ENCODE results near the gene REP15.
"Not testable (repeated sequence)": the region's sequence is repeated elsewhere in the genome, so short reads cannot be mapped to it uniquely, and the experiment has no call there.

REP15 gene, protein sequence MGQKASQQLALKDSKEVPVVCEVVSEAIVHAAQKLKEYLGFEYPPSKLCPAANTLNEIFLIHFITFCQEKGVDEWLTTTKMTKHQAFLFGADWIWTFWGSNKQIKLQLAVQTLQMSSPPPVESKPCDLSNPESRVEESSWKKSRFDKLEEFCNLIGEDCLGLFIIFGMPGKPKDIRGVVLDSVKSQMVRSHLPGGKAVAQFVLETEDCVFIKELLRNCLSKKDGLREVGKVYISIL

DNA sequence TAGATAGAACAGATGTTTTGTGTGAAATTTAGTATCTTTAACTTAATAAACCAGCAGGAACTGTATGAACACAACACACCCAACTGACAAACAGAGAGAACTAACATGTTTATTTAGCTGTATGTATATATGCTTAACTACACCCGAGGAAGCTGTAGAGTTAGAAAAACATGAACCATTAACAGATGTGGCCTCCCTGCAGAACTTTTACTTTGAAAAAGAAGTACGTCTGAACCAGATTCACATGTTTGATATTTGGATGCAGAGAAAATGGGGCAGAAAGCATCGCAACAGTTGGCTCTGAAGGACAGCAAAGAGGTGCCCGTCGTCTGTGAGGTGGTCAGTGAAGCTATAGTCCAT is at the start of gene REP15:
REP15 (plus strand) TSS at position 155 of the 360 bp plus-strand sequence; CDS start at position 271, 116 bp downstream.
- FAIRE-seq: no peak

DNA sequence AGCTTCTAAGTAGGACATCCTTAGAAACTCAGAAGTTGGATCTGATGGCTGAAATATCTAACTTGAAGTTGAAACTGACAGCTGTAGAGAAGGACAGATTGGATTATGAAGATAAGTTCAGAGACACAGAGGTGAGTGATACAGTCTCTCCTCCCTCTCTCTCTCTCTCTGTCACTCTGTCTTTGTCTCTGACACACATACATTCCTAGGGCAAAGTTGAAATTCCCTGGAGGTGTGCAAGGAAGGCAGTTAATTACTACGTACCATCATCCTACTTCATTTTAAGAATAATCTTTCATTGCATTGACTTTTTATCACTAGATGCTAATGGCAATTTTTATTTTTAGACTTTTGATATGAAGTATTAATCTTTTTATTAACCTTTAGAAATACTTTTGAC is 46.2 kb upstream of the REP15 start:
- peak; percentile 28 for FAIRE-seq

DNA sequence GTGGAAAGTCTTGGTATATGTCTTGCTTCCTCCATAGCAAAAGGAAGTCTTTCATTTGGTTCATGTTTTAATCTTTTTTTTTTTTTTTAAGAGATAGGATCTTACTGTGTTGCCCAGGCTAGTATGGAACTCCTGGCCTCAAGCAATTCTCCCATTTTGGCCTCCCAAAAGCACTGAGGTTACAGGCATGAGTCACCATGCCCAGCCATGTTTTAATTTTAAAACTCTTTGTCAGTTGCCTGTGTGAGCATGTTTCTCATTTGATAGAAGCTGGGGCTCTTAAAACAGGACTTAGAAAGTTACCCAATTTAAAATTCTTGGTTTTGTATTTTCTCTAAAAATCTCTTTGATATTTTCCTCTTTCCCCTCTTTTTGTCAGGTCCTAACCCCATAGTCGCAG is 45.0 kb upstream of the REP15 start:
- no peak for FAIRE-seq

DNA sequence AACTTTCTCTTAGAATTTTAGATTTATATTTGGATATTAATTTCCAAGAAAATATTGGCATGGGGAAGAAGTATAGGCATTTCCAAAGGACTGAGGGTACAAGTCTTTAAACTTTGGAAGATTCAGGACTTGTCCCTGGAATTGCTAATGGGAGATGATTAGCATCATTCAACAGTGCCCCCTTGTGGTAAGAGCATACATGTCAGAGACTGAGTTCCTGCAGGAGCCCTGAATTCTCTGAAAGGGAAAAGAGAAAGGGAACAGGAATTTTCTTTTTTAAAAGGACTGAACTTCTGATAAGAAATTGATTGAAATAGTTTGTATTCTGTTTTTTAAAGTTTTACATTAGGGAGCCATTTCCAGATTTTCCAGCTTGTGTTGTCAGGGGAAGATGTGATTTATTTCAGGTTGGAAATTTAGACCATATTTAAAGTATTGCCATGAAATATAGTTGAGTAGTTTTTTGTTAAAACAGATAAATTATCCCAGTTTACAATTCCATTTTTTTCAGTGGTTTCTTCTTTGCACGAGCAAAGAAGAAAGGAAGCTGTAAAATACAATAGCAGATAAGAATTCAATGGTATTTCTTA is 44.0 kb upstream of the REP15 start:
- peak; percentile 96 for FAIRE-seq

DNA sequence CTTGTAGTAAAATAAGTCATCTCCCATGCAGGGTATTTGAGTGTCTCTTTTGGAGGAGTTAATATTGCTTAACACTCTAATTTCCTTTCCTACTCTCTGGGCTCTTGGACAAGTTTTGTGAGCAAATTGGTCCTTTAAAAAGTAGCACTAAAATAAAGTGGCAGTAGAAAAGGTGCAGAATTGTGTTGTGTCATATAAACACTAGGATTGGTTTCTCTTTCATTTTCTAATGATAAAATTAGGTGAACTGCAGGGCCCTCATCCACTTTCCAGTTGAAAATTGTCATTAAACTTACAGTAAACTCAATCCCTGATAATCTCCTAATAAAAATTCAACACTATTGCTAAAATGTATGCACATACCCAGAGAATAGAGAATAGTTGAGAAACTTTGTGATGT is 42.6 kb upstream of the REP15 start:
- no peak for FAIRE-seq

DNA sequence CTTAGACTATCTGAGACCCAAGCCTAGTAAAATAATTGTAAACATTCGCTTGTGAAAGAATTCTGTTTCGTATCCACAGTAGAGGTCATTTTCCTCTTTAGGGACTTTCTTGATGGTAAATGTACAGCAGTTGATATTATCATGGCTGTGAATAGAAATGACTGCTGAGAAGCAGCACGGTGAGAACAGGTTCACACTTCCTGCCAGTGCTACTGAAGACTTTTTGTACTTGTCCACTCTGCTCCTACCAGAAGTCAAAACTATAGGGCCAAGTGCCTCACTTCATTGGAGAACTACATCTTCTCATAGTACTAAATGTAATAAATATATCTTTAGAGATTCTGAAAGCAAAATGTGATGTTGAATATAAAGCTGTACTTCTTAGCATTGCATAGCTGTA is 40.8 kb upstream of the REP15 start:
- FAIRE-seq: not testable (repeated sequence)

DNA sequence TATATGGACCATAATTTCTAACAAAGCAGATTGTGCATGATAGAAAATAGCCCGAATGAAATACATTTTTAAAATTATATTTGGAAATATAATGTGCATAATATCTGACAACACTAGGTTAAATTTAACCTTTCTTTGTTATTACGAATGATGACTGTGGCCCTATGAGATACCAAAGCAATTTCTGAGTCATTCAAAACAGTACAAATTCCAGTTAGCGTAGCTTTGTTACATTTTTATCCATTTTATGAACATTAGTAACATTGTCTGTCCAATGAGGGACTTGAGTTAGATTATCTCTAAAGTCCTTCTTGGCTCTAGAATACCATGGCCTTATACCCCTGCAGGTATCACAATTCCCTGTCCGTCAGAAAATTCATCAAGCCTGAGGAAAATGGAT is 39.0 kb upstream of the REP15 start:
- no peak for FAIRE-seq

DNA sequence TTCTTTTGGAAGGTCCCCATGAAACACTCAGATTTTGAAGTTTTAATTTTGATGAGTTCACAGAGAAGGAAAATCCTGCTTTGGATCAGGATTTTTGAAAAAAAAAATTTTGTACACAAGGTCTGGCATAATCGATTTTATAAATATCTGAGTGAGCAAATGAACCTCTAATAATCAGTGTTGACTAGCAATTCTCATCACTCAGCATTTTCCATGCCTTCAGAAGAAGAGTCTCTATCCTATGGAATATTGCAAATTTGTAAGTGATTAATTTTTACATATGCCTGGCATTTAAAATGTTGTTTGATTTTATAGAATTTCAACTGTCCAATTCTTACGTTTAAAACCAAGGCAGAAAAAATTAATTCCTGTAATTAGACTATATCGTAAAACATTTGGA is 30.5 kb upstream of the REP15 start:
- no peak for FAIRE-seq

DNA sequence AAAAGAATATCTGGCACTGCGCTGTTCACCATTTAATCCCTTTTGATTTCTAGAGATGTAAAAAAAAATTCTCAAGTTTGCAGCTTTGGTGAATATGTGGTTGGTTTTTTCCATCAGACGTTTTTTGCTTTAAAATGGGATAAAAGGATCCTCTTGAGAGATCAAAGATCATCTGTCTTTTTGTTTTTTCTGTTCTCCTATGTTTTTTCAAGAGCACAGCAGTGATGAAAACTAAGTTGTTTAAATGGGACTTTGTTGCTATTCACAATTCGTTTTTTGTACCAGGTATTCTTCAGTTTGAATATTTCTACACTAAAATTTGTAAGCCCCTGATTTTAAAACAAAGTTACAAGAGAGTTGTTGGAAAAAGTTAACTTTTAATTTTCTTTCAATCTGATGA is 29.7 kb upstream of the REP15 start:
- no peak for FAIRE-seq

DNA sequence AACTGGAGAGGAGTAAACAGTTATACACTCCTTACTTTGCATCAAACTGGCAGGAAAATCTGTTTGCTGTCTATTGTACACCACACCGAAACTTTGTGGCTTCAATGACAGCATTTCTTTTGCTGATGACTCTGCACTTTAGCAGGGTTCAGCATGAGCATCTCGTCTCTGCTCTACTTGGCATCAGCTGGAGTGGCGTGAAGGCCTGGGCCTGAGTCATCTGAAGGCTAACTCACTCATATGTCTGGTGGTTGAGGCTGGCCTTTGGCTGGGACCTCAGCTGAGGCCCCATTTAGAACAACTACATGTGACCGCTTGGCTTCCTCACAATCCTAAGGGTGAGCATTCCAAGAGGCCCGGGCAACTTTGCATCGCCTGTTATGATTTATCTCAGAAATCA is 28.7 kb upstream of the REP15 start:
- no peak for FAIRE-seq

DNA sequence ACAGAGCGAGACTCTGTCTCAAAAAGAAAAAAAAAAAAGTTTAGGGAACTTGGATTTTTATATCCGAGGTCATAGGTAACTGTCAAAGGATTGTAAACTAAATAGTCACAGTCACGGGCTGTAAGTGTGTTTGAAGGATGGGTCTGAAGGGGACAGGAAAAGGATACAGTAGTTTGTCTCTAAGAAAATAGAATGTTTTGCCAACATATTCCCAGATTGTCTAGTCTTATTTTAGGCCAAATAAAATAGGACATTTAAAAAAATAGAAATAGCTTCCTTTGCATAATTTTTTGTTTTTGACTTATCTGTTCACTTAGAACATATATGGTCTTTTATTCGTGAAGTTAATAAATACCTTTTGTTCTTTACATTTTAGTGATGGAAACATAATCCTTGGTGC is 24.2 kb upstream of the REP15 start:
- no peak for FAIRE-seq

DNA sequence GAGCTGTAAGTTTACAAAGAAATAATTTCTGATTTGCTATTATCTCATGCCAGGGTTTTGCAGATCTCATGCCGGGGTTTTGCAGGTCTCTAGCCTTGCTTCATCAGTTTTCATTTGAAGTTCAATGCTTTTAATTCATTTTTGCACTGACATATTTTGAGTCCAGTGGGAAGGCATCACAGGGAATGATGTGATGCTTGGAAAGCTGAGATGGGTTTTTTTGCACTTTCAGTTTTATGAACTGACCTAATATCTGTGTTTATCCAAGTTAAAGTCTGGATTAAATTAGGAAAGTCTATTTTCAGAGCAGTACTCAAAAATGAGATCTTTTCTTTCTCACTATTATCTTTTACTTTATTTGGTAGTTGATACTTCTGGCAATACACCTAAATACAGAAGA is 23.6 kb upstream of the REP15 start:
- no peak for FAIRE-seq

DNA sequence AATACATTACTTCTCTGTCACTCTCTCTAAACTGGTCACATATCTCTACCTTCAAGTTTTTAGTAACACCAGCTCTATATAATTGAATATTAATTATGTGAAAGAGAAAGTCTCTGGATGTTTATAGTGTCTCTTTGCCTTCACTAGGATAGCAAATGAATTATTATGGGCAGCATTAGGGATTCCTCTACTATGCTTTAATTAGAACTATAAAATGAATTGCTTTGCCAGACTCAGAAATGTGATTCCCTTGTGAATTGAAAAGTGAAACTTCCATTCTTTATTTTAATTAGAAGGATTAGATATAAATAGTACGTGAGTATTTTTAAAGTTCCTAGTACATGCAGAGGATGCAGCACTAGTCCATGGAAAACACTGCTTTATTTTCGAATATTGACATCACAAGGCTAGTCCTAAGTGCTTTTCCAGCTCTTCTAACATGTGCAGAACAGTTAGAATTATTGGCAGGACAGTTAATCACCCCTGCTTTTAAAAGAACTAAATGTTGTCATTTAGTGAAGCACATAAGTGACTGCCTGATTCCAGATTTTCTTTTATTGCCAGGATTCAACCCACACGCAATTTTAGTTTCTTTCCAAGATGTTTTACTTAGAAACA is 23.0 kb upstream of the REP15 start:
- FAIRE-seq: no peak

DNA sequence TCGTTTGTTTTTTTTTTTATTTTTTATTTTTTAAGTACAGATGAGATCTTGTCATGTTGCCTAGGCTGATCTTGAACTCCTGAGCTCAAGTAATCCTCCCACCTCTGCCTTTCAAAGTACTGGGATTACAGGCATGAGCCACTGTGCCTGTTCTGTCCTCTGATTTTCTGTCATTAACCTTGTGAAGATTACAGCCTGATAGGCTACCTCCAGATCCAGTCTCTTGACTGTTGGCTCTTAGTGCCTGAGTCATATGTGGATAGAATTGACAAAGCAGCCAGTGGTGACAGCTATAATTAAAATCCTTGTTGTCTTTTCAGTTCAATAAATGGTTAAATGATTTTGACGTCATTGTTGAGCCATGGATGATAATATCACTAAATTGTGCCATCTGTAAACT is 21.3 kb upstream of the REP15 start:
- no peak for FAIRE-seq

DNA sequence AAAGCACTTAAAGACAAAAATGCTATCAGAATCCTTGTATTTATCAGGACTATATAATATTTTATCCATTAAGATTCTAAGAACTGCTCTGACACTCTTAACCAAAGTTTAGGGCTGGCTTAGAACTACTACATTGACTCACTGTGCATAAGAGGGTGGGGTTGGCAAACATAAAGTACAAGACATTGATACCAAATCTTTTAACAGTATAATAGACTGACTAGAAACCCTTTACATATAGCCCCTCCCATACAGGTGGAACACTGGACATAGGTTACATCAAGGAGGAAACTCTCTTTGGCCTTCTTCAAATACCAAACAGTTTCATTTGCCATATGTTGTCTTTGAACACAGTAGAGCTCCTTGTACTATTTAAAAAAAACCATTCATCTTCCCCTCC is 15.6 kb upstream of the REP15 start:
- no peak for FAIRE-seq

DNA sequence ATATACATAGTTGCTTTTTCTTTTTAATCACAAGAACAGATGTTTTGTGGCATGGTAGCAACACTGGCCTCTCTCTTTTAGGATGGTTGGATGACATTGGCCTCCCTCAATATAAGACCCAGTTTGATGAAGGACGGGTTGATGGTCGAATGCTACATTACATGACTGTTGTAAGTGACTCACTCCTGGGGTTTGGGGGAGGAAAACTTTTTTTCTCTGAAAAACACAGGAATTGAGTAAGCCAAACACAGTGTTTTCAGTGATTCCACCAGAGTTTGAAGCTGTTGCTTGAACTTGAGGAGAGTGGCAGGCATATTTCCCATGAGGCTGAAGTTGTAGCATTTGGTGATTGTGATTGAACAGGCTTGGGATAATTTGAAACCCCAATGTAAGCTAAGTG is 13.7 kb upstream of the REP15 start:
- no peak for FAIRE-seq

DNA sequence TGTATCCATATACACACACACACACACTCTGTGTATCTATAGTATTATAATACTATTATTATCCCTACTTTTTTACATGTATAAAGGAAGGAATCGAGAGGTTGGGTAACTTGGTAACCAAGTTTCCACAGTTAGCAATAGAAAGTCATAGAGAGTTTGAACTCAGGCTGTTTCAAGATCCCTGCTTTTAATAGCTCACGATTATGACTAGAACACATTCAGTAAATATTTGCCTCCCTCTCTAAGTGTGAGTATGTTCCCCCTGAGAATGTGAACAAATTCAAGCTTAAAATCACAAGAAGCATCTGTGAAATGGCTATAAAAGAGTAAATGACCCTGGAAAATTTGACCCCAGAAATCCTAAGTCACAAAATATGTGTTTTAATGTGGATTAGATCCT is 11.0 kb upstream of the REP15 start:
- FAIRE-seq: no peak

DNA sequence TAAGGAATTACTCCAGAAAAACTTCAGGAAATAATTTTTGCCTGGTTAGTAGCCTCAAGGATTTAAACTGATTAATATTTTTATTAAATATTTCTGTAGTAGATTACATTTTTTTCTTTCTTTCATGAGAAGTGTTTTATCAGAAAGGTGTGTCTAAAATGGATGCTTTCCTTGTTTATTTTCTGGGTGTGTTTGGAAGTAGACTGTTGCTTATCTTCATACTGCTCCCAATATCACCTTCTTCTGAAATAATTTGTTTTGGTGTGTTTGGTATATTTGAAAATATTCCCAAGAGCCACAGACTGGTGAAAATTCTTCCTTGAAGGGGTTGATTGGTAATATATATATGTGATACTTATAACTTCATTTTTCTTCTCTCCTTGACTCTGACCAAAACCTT is 10.1 kb upstream of the REP15 start:
- FAIRE-seq: no peak

DNA sequence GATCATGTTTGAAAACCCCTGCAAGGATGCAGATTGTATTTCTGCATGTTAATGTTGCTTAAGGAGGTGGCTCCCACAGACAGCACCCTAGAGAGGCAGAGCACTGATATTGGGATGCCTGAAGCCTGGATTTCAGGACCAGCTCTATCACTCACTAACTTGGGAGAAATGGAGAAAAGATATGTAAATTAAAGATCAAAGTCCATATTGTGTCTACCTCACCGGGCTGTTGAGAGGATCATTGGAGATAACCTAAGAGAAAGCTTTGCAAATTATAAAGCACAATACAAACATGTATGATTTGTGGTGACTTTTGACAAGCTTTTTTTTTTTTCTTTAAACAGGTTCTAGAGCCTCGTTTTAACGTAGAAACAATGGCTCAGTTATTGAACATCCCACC is 7.6 kb upstream of the REP15 start:
- FAIRE-seq: no peak

DNA sequence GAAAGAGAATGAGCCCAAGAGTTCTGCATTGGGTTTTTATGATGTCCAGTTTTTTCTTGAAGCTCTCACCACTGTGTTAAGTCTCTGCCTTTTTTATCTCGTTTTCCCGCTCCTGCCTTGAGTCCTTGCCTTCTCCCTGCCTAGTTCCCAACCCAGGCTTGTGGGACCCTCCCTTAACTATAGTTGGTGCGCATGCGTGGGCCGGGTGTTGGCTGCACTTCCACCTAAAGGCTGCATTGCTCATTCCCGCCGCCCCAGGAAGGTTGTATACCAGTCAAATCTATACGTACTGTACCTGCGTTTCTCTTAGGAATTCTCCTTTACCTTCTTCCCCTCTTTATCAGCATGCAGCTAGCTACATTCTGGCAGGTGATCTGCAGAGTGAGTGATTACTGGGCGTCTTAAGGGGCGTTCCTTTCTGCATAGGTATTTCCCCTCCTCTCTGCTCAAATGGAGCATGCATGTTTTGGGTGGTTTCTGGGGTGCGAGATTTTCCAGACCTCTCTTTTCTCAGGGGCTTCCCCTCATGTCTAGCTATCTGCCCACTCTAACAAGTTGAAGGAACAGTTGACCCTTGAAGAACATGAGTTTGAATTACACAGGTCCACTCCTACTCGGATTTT is 6.6 kb upstream of the REP15 start:
- no peak for FAIRE-seq

DNA sequence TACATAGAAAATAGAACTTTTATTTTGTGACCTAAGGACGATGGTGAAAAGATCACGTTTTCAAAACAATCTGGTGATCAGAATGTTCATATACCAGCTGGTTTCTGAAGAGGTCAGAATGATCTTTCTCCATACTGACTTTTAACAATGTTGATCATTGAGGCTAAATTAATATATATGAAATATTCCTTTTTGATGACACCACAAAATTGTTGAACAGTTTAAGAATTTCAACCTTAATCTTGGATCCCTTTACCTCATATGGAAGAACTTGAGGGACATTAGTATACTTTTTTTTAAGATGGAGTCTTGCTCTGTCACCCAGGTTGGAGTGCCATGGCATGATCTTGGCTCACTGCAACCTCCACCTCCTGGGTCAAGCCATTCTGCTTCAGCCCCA is 2.8 kb upstream of the REP15 start:
- FAIRE-seq: no peak

DNA sequence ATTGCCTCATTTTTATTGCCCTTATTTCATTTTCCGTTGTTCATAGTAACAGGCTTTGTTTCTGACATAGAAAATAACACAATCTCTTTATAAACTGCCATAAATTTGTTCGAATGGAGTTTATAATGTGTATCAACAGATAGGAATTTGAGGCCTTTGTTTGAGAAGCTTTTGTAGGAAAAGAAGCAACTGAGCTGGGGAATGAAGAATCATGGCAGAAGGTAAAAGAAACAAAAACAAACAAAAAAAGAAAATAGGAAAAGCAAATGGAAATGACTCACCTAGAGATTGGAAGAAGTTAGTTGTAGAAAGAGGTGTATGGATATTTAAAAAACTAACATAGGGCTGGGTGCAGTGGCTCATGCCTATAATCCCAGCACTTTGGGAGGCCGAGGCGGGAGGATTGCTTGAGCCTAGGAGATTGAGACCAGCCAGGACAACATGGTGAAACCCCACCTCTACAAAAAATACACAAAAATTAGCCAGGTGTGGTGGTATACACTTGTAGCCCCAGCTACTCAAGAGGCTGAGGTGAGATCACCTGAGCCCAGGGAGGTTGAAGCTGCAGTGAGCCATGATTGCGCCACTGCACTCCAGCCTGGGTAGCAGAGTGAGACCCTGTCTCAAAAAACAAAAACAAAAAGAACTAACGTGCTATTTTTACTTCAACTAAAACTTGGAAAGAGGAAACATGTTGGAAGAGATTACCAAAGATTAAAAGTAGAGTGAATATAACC is 523 bp upstream of the REP15 start:
- no peak for FAIRE-seq

DNA sequence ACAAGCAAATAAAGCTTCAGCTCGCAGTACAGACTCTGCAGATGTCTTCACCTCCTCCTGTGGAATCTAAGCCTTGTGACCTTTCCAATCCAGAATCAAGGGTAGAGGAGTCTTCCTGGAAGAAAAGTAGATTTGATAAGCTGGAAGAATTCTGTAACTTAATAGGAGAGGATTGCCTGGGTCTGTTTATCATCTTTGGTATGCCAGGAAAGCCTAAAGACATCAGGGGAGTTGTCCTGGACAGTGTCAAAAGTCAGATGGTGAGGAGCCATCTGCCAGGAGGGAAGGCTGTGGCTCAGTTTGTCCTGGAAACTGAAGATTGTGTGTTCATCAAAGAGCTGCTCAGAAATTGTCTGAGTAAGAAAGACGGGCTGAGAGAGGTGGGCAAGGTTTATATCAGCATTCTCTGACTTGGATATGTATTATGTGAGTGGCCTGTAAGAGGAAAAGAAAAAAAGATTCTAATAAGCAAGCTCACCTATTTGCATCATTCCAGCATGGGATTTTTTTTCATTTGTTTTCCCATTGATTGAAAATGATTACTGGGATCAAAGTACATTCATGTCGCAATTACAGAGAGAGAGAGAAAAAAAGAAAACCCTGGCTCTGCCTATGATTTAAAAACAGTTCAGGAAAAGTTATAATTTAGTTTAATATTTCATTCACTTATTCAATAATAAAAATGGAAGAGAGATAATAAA is 767 bp downstream of the REP15 start:
- FAIRE-seq: no peak

All from G401.6 (cell line).